Astrocyte (in vitro differentiated cells and primary cell): ENCODE data around the gene NCAPG2.
"Not testable (repeated sequence)": the region's sequence is repeated elsewhere in the genome, so short reads cannot be mapped to it uniquely, and the experiment has no call there.

ENCODE experiments used
- CTCF ChIP-seq: IDR thresholded peaks from 2 replicates; pipeline ENCODE4 v1.5.1; 2011; ENCODE audit warnings: low read depth, mild to moderate bottlenecking, inconsistent platforms, low read length, moderate library complexity; ENCODE audit not compliant: insufficient read depth
- EZH2 ChIP-seq: IDR thresholded peaks from 2 replicates; pipeline ENCODE4 v1.6.1; 2012; ENCODE audit warnings: mild to moderate bottlenecking, low read length, inconsistent platforms; ENCODE audit not compliant: insufficient read depth

- not testable (repeated sequence) for TF ChIP-seq CTCF, EZH2
These were observed 703 bp downstream of the NCAPG2 start for GRCh38 chr7:158703679-158704523.
